ENCODE results near the gene MIB1. TPM values are rescaled to one million over a fixed set of nuclear protein-coding genes. Genes with fewer than 3 reads are reported as not detected.

Gene MIB1
- total and polyA plus RNA-seq, 2 donors (not counting 1 experiment from before 2014, with no cell fraction given) = 1.8 to 25.5 TPM

DNA sequence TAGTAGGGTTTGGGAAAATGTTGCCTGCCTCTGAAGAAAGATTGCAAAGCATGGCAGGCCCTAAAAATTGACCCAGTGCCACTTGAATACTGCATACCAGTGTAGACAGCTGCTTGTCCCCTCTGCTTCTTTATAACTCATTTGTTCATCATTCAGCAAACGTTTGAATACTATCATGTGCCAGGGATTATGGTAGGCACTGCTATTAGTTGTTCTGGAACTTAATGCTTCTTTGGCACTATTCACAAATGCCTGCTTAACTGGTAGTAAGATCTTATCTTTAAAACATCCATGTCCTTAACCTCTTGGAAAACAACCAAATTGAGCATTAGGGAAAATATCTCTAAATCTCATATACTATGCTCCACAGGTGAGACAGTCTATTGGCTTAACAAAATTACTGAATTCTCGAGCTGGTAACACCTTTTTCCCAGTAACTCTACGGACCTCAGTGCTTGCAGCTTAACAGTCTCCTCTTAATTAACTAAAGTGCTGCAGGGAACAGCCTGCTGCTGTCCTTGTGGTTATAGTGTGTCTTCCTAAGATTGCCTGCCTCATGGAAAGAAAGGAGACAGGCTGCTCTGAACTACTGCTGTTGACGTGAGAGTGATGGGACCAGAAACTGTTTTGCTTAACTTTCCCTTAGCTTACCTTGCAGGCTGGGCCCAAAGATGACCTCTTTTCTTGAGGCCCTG, 93.2 kb downstream of the MIB1 start:
- Histone ChIP-seq H3K9me3 (ENCODE audit: control extremely low read depth in 1 of 3, control insufficient read depth in 2 of 3, insufficient read depth in 1 of 3, low read length in 2 of 3) (no peaks in the 10 kb centered on the region), H4K20me1 (ENCODE audit: control insufficient read depth, insufficient read depth, low read length, poor library complexity, severe bottlenecking) (no peaks in the 10 kb centered on the region), H3K27me3 (replicated peaks in 1 of 4; ENCODE audit: control extremely low read depth in 1 of 4, control insufficient read depth in 3 of 4, insufficient read depth in 4 of 4, low read length in 3 of 4) (no peaks in the 10 kb centered on the region), H3K4me3 (ENCODE audit: control extremely low read depth in 1 of 5, extremely low read depth in 1 of 5, insufficient read depth in 1 of 5, low read depth in 2 of 5, low read length in 4 of 5) (no peak overlapping the region), H3K36me3 (replicated peaks in 1 of 2; ENCODE audit: control extremely low read depth in 1 of 2, control insufficient read depth in 1 of 2, extremely low read depth in 1 of 2, insufficient read depth in 2 of 2, low read length in 1 of 2) (peaks cover 2 to 7% of the 10 kb centered on the region in 2 experiments), H2AFZ (ENCODE audit: insufficient read depth, low read depth, low read length, poor library complexity, severe bottlenecking) (no peak overlapping the region), H3K79me2 (ENCODE audit: control insufficient read depth, insufficient read depth, low read length) (no peaks in the 10 kb centered on the region), H3K9ac (ENCODE audit: low read length) (no peak overlapping the region), H3K27ac (ENCODE audit: low read length in 2 of 2) (no peak overlapping the region), H3K4me2 (replicated peaks; ENCODE audit: low read depth, low read length, poor library complexity, severe bottlenecking) (no peak overlapping the region), H3K4me1 (ENCODE audit: control insufficient read depth in 2 of 2, insufficient read depth in 2 of 2, low read length in 2 of 2) (no peaks in the 10 kb centered on the region)
- H3K9me3 Mint-ChIP-seq (ENCODE audit: insufficient read depth) = no peaks in the 10 kb centered on the region
- no peak overlapping the region for H3K27ac Mint-ChIP-seq
- POLR2A ChIA-PET = no interaction called here
- H3K4me1 Mint-ChIP-seq = no peaks in the 10 kb centered on the region
- CTCF ChIA-PET = no interaction called here
- no peak for TF ChIP-seq EZH2 (IDR thresholded peaks at IDR 0.05; ENCODE audit: borderline replicate concordance, insufficient read depth, low read depth, low read length, poor library complexity, severe bottlenecking)
- TF ChIP-seq, protein P1, sequence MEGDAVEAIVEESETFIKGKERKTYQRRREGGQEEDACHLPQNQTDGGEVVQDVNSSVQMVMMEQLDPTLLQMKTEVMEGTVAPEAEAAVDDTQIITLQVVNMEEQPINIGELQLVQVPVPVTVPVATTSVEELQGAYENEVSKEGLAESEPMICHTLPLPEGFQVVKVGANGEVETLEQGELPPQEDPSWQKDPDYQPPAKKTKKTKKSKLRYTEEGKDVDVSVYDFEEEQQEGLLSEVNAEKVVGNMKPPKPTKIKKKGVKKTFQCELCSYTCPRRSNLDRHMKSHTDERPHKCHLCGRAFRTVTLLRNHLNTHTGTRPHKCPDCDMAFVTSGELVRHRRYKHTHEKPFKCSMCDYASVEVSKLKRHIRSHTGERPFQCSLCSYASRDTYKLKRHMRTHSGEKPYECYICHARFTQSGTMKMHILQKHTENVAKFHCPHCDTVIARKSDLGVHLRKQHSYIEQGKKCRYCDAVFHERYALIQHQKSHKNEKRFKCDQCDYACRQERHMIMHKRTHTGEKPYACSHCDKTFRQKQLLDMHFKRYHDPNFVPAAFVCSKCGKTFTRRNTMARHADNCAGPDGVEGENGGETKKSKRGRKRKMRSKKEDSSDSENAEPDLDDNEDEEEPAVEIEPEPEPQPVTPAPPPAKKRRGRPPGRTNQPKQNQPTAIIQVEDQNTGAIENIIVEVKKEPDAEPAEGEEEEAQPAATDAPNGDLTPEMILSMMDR (IDR thresholded peaks at IDR 0.05) = no peak
- intact Hi-C loops (cut with micrococcal nuclease) = no loop called here
- ATAC-seq (ENCODE audit: low read depth) (no peak), DNase-seq (no peak)
- no CpG with 5 or more reads among the region's 4 CpGs for WGBS (ENCODE audit: insufficient coverage)
- H3K27me3 Mint-ChIP-seq = no peaks in the 10 kb centered on the region
- H3K4me3 Mint-ChIP-seq = no peak overlapping the region

DNA sequence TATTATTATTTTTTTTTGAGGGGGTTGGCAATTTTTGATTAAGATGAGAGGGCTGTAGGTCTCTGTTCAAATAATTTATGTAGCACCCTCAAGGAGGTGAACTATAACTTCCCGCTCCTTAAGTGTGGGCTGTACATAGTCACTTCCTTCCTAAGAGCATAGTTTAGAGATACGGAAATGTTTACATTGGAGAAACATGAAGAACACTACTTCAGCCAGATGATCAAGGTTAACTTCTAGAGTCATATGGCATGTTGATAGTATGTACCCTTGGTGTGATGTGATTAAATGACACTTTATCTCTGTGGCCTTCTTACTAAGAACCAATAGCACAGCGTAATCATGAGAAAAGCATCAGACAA, 93.7 kb downstream of the MIB1 start:
- no peak for ATAC-seq (ENCODE audit: low read depth)
- intact Hi-C loops (cut with micrococcal nuclease) = no loop called here
- CTCF ChIA-PET = interaction anchor here (0.7 kb wide), 1 partner anchor 37 kb away, joined by 3 read pairs; no protein-coding TSS in a partner anchor

More for the DNA sequence above, 93.7 kb downstream of the MIB1 start:
- Histone ChIP-seq H3K27me3 (replicated peaks in 1 of 4; ENCODE audit: control extremely low read depth in 1 of 4, control insufficient read depth in 3 of 4, insufficient read depth in 4 of 4, low read length in 3 of 4) (no peaks in the 10 kb centered on the region), H3K4me1 (ENCODE audit: control insufficient read depth in 2 of 2, insufficient read depth in 2 of 2, low read length in 2 of 2) (no peaks in the 10 kb centered on the region), H2AFZ (ENCODE audit: insufficient read depth, low read depth, low read length, poor library complexity, severe bottlenecking) (no peak overlapping the region), H3K4me2 (replicated peaks; ENCODE audit: low read depth, low read length, poor library complexity, severe bottlenecking) (no peak overlapping the region), H3K27ac (ENCODE audit: low read length in 2 of 2) (no peak overlapping the region), H4K20me1 (ENCODE audit: control insufficient read depth, insufficient read depth, low read length, poor library complexity, severe bottlenecking) (no peaks in the 10 kb centered on the region), H3K9me3 (ENCODE audit: control extremely low read depth in 1 of 3, control insufficient read depth in 2 of 3, insufficient read depth in 1 of 3, low read length in 2 of 3) (no peaks in the 10 kb centered on the region), H3K79me2 (ENCODE audit: control insufficient read depth, insufficient read depth, low read length) (no peaks in the 10 kb centered on the region), H3K4me3 (ENCODE audit: control extremely low read depth in 1 of 5, extremely low read depth in 1 of 5, insufficient read depth in 1 of 5, low read depth in 2 of 5, low read length in 4 of 5) (no peak overlapping the region), H3K36me3 (replicated peaks in 1 of 2; ENCODE audit: control extremely low read depth in 1 of 2, control insufficient read depth in 1 of 2, extremely low read depth in 1 of 2, insufficient read depth in 2 of 2, low read length in 1 of 2) (peaks cover 6 to 7% of the 10 kb centered on the region in 2 experiments), H3K9ac (ENCODE audit: low read length) (no peak overlapping the region)
- no peak for TF ChIP-seq EZH2 (IDR thresholded peaks at IDR 0.05; ENCODE audit: borderline replicate concordance, insufficient read depth, low read depth, low read length, poor library complexity, severe bottlenecking)
- TF ChIP-seq, protein P1 (IDR thresholded peaks at IDR 0.05) = no peak
- no CpG with 5 or more reads among the region's 3 CpGs for WGBS (ENCODE audit: insufficient coverage)
- POLR2A ChIA-PET = no interaction called here
- Mint-ChIP-seq H3K4me3 (no peak overlapping the region), H3K27ac (no peak overlapping the region), H3K4me1 (no peaks in the 10 kb centered on the region), H3K27me3 (no peaks in the 10 kb centered on the region), H3K9me3 (ENCODE audit: insufficient read depth) (no peaks in the 10 kb centered on the region)
- DNase-seq = no peak
